SK-N-SH (cell line): ENCODE results near the gene CLK1. TPM values are rescaled to one million over a fixed set of nuclear protein-coding genes. Genes with fewer than 3 reads are reported as not detected.

Experiments used
- CTCF ChIA-PET: fragments of 300-600, 350-600 bp; formaldehyde crosslinking; extraction: SDS; loops from one replicate; lab custom pipeline; 2021; lab: Yijun Ruan, JAX
- POLR2A ChIA-PET: fragments of 350-600 bp; sonication (Branson Sonifier 250); formaldehyde crosslinking; extraction: SDS; loops from one replicate; lab custom pipeline; 2020; ENCODE audit warnings: antibody characterized with exemption, inconsistent platforms; lab: Yijun Ruan, JAX
- DNase-seq: peaks from one replicate; pipeline ENCODE4 v3.0.0; 2012
- H2AFZ ChIP-seq: fragments of 200-600 bp; sonication (generic); 2 replicates; pipeline ENCODE4 v1.8.1; 2016; ENCODE audit warnings: antibody characterized with exemption, mild to moderate bottlenecking, low read depth
- H3F3A ChIP-seq: fragments of 200-600 bp; sonication (generic); replicated peaks from 2 replicates; pipeline ENCODE3; 2016; ENCODE audit warnings: antibody characterized with exemption, mild to moderate bottlenecking; ENCODE audit not compliant: insufficient read depth
- H3K27ac ChIP-seq, 2 experiments: fragments of 200-500 bp in 1 of 2; fragments of 200-600 bp in 1 of 2; sonication (Bioruptor generic) in 1 of 2; sonication (generic), shearing (Covaris generic) in 1 of 2; 2 replicates each; pipeline versions ENCODE4 v1.5.1 to v1.6.1; 2014 to 2016; ENCODE audit warnings: low read depth in 2 of 2, inconsistent platforms in 1 of 2, low read length in 1 of 2, mild to moderate bottlenecking in 1 of 2, mixed read lengths in 1 of 2
- H3K27me3 ChIP-seq: fragments of 200-600 bp; sonication (generic), shearing (Covaris generic); 2 replicates; pipeline ENCODE4 v1.6.1; 2016; ENCODE audit warnings: mixed run types; ENCODE audit not compliant: insufficient read depth
- H3K36me3 ChIP-seq, 2 experiments: fragments of 200-500 bp in 1 of 2; fragments of 200-600 bp in 1 of 2; sonication (Bioruptor generic) in 1 of 2; sonication (generic) in 1 of 2; replicated peaks in 1 of 2; 2 replicates each; pipeline versions ENCODE3 to v1.5.1; 2014 to 2016; ENCODE audit warnings: low read length in 1 of 2, mild to moderate bottlenecking in 1 of 2; ENCODE audit not compliant: insufficient read depth in 2 of 2, control insufficient read depth in 1 of 2
- H3K4me1 ChIP-seq, 2 experiments: fragments of 200-500 bp in 1 of 2; fragments of 200-600 bp in 1 of 2; sonication (Bioruptor generic) in 1 of 2; sonication (generic), shearing (Covaris generic) in 1 of 2; 2 replicates each; pipeline versions ENCODE4 v1.5.1 to v1.6.1; 2014 to 2016; ENCODE audit warnings: low read depth in 1 of 2, low read length in 1 of 2, mixed run types in 1 of 2; ENCODE audit not compliant: insufficient read depth in 2 of 2, control insufficient read depth in 1 of 2
- H3K4me2 ChIP-seq: fragments of 200-600 bp; sonication (generic), shearing (Covaris generic); 2 replicates; pipeline ENCODE4 v1.6.1; 2017; ENCODE audit warnings: mixed run types
- H3K4me3 ChIP-seq, 2 experiments: fragments of 200-500 bp in 1 of 2; fragments of 200-600 bp in 1 of 2; sonication (Bioruptor generic) in 1 of 2; sonication (generic), shearing (Covaris generic) in 1 of 2; 2 replicates each; pipeline versions ENCODE4 v1.5.1 to v1.8.1; 2014 to 2016; ENCODE audit warnings: low read depth in 2 of 2, inconsistent platforms in 1 of 2, low read length in 1 of 2, mild to moderate bottlenecking in 1 of 2, mixed read lengths in 1 of 2, moderate library complexity in 1 of 2
- H3K79me2 ChIP-seq: fragments of 200-600 bp; sonication (generic); 2 replicates; pipeline ENCODE4 v1.8.1; 2017; ENCODE audit warnings: mild to moderate bottlenecking; ENCODE audit not compliant: insufficient read depth
- H3K9ac ChIP-seq: fragments of 200-600 bp; sonication (generic); 2 replicates; pipeline ENCODE4 v1.6.1; 2017; ENCODE audit warnings: mixed run types
- H3K9me2 ChIP-seq: fragments of 200-600 bp; sonication (generic); 2 replicates; pipeline ENCODE4 v1.6.1; 2017; ENCODE audit warnings: mixed run types
- H3K9me3 ChIP-seq: fragments of 200-600 bp; sonication (generic); 2 replicates; pipeline ENCODE4 v1.6.1; 2017; ENCODE audit warnings: mixed run types, mild to moderate bottlenecking, moderate library complexity
- H4K20me1 ChIP-seq: fragments of 200-600 bp; sonication (generic); 2 replicates; pipeline ENCODE4 v1.6.1; 2017; ENCODE audit warnings: mild to moderate bottlenecking, mixed run types; ENCODE audit not compliant: insufficient read depth
- ELF1 ChIP-seq: IDR thresholded peaks from 2 replicates; pipeline ENCODE4 v1.4.0; 2012
- EP300 ChIP-seq, 2 experiments: IDR thresholded peaks; 2 replicates each; pipeline versions ENCODE4 v1.4.0 to v1.6.1; 2012; ENCODE audit warnings: borderline replicate concordance in 1 of 2, low read depth in 1 of 2, low read length in 1 of 2
- NFIC ChIP-seq: IDR thresholded peaks from 2 replicates; pipeline ENCODE4 v1.4.0; 2012; ENCODE audit warnings: borderline replicate concordance
- REST ChIP-seq: IDR thresholded peaks from 2 replicates; pipeline ENCODE4 v1.6.1; 2012; ENCODE audit warnings: mild to moderate bottlenecking, low read depth, low read length, moderate library complexity
- RXRA ChIP-seq: IDR thresholded peaks from 2 replicates; pipeline ENCODE4 v1.4.0; 2012; ENCODE audit warnings: low read depth, mild to moderate bottlenecking, borderline replicate concordance
- SIN3A ChIP-seq: IDR thresholded peaks from 2 replicates; pipeline ENCODE4 v1.6.1; 2012; ENCODE audit warnings: low read depth, mild to moderate bottlenecking, low read length, moderate library complexity, borderline replicate concordance
- SMC3 ChIP-seq: IDR thresholded peaks from 2 replicates; pipeline ENCODE4 v1.6.1; 2012; ENCODE audit warnings: low read depth, low read length, improper control_type of control experiment
- TCF12 ChIP-seq: IDR thresholded peaks from 2 replicates; pipeline ENCODE4 v1.4.0; 2012
- USF1 ChIP-seq: IDR thresholded peaks from 2 replicates; pipeline ENCODE4 v1.4.0; 2012; ENCODE audit warnings: low read depth, borderline replicate concordance
- USF2 ChIP-seq: fragments of 150-350 bp; IDR thresholded peaks from 2 replicates; pipeline ENCODE4 v1.6.1; 2017; ENCODE audit warnings: antibody characterized with exemption, low read length, low read depth, borderline replicate concordance
- YY1 ChIP-seq: IDR thresholded peaks from 2 replicates; pipeline ENCODE4 v1.4.0; 2012; ENCODE audit warnings: low read depth, mild to moderate bottlenecking
- WGBS: methylation state at CpG from one replicate; pipeline ENCODE4 v1.1.6; 2017; ENCODE audit warnings: low lambda C conversion rate; 5-methylcytosine and 5-hydroxymethylcytosine counted together
- polyA plus RNA-seq, 3 experiments: library from polyadenylated mRNA; depleted of rRNA; stranded (reverse); fragments of >200 nt; gene quantifications; 2 replicates each; pipeline ENCODE4 v1.2.3, GENCODE V29; 2012

The CLK1 gene
- polyA plus RNA-seq, 1 of the 3 experiments (the other 2 are of a cell fraction) = 31.1 TPM

GRCh38 chr2:200845669-200846325, 18.7 kb downstream of the CLK1 start:
- no peaks in the 10 kb centered on the region for H3K9me3 ChIP-seq
- no peaks in the 10 kb centered on the region for H4K20me1 ChIP-seq
- peaks cover 0 to 2% of the 10 kb centered on the region in 2 experiments for H3K36me3 ChIP-seq
- POLR2A ChIA-PET = no interaction called here
- no peaks in the 10 kb centered on the region for H3K9me2 ChIP-seq
- H3K9ac ChIP-seq = no peak overlapping the region
- no peak overlapping the region for H2AFZ ChIP-seq
- TF ChIP-seq YY1 = no peak
- TF ChIP-seq TCF12 = no peak
- no peak for TF ChIP-seq ELF1
- TF ChIP-seq NFIC = no peak
- TF ChIP-seq, all 33 proteins: peak for 0
- peaks cover 15% of the 10 kb centered on the region for H3F3A ChIP-seq
- no peaks in the 10 kb centered on the region for H3K27me3 ChIP-seq
- no peak overlapping the region for H3K4me2 ChIP-seq
- H3K79me2 ChIP-seq = no peaks in the 10 kb centered on the region
- DNase-seq = no peak
- no peak overlapping the region for H3K4me3 ChIP-seq
- CTCF ChIA-PET = interaction anchor here (1.0 kb wide), 1 partner anchor 13 kb away, joined by 3 read pairs; no protein-coding TSS in a partner anchor
- 80% methylated on average over 10 of the region's 10 CpGs for WGBS
- no peaks in the 10 kb centered on the region for H3K4me1 ChIP-seq
- no peak overlapping the region for H3K27ac ChIP-seq

GRCh38 chr2:200845194-200845593, 19.3 kb downstream of the CLK1 start:
- Histone ChIP-seq H3K79me2 (no peaks in the 10 kb centered on the region), H3K9me3 (no peaks in the 10 kb centered on the region), H2AFZ (no peak overlapping the region), H3K4me1 (no peaks in the 10 kb centered on the region), H3K27ac (no peak overlapping the region), H3K27me3 (no peaks in the 10 kb centered on the region), H3K36me3 (no peaks in the 10 kb centered on the region), H4K20me1 (no peaks in the 10 kb centered on the region), H3K4me2 (no peak overlapping the region), H3F3A (peaks cover 8% of the 10 kb centered on the region), H3K9me2 (no peaks in the 10 kb centered on the region), H3K4me3 (no peak overlapping the region), H3K9ac (no peak overlapping the region)
- DNase-seq = no peak
- POLR2A ChIA-PET = interaction anchor here (0.9 kb wide), 1 partner anchor 17 kb away, joined by 3 read pairs; no protein-coding TSS in a partner anchor
- 81% methylated on average over 3 of the region's 5 CpGs for WGBS
- no peak for TF ChIP-seq REST
- no peak for TF ChIP-seq SIN3A
- no peak for TF ChIP-seq SMC3
- TF ChIP-seq USF1 = no peak
- no peak for TF ChIP-seq EP300 (IDR thresholded peaks at IDR 0.05; ENCODE audit: borderline replicate concordance in 1 of 2, low read depth in 1 of 2, low read length in 1 of 2)
- TF ChIP-seq USF2 = no peak
- no peak for TF ChIP-seq TCF12
- no peak for TF ChIP-seq RXRA
- CTCF ChIA-PET = interaction anchor here (1.0 kb wide), 1 partner anchor 12 kb away, joined by 3 read pairs; no protein-coding TSS in a partner anchor
